DOHH2 (cell line): ENCODE data around the gene GUCA1A.

Source experiments
- H3F3A ChIP-seq: fragments of 200-600 bp; sonication (generic), shearing (Covaris generic); 2 replicates; pipeline ENCODE4 v1.6.0; 2016; ENCODE audit warnings: antibody characterized with exemption, mild to moderate bottlenecking; ENCODE audit not compliant: control insufficient read depth, insufficient read depth
- H3K27ac ChIP-seq: fragments of 200-600 bp; sonication (generic); 2 replicates; pipeline ENCODE4 v1.5.1; 2014; ENCODE audit warnings: low read depth, mild to moderate bottlenecking, low read length, moderate library complexity
- H3K27me3 ChIP-seq: fragments of 200-600 bp; sonication (generic); 2 replicates; pipeline ENCODE4 v1.6.1; 2014; ENCODE audit warnings: mild to moderate bottlenecking, low read length, mixed read lengths; ENCODE audit not compliant: control insufficient read depth
- H3K36me3 ChIP-seq: fragments of 200-600 bp; sonication (generic); 2 replicates; pipeline ENCODE4 v1.6.1; 2014; ENCODE audit warnings: mild to moderate bottlenecking, low read length, moderate library complexity, mixed read lengths; ENCODE audit not compliant: control insufficient read depth
- H3K4me1 ChIP-seq: fragments of 200-600 bp; sonication (generic); 2 replicates; pipeline ENCODE4 v1.6.1; 2014; ENCODE audit warnings: mild to moderate bottlenecking, low read length, mixed read lengths; ENCODE audit not compliant: control insufficient read depth
- H3K4me2 ChIP-seq: fragments of 200-600 bp; sonication (generic); 2 replicates; pipeline ENCODE4 v1.6.0; 2014; ENCODE audit warnings: mild to moderate bottlenecking, low read length, moderate library complexity
- H3K4me3 ChIP-seq: fragments of 200-600 bp; sonication (generic); 2 replicates; pipeline ENCODE4 v1.5.1; 2014; ENCODE audit warnings: mild to moderate bottlenecking, low read length, mixed read lengths
- H3K79me2 ChIP-seq: fragments of 200-600 bp; sonication (generic); 2 replicates; pipeline ENCODE4 v1.6.1; 2014; ENCODE audit warnings: mild to moderate bottlenecking, low read length, mixed read lengths; ENCODE audit not compliant: control insufficient read depth
- H3K9me2 ChIP-seq: fragments of 200-600 bp; sonication (generic); replicated peaks from 2 replicates; pipeline ENCODE4 v1.6.1; 2014; ENCODE audit warnings: mild to moderate bottlenecking, low read length, mixed read lengths; ENCODE audit not compliant: control insufficient read depth
- H3K9me3 ChIP-seq: fragments of 200-600 bp; sonication (generic); 2 replicates; pipeline ENCODE4 v1.6.1; 2014; ENCODE audit warnings: antibody characterized with exemption, low read length, mixed read lengths; ENCODE audit not compliant: control insufficient read depth, insufficient read depth
- H4K20me1 ChIP-seq: fragments of 200-600 bp; sonication (generic); 2 replicates; pipeline ENCODE4 v1.6.0; 2014; ENCODE audit warnings: low read depth, mild to moderate bottlenecking, antibody characterized with exemption, low read length, moderate library complexity; ENCODE audit not compliant: control insufficient read depth, insufficient read depth
- EZH2phosphoT487 ChIP-seq: fragments of 200-600 bp; sonication (generic); IDR thresholded peaks from 2 replicates; pipeline ENCODE4 v1.6.1; 2017; ENCODE audit warnings: borderline replicate concordance, mild to moderate bottlenecking, antibody characterized with exemption, low read length, moderate library complexity, mixed read lengths
- TF ChIP-seq, protein P1 (sequence below): fragments of 200-600 bp; sonication (generic); IDR thresholded peaks from one replicate; pipeline ENCODE4 v1.5.1; 2014; ENCODE audit warnings: antibody characterized with exemption, mild to moderate bottlenecking, low read depth, low read length; ENCODE audit not compliant: poor library complexity, severe bottlenecking

Gene GUCA1A

DNA sequence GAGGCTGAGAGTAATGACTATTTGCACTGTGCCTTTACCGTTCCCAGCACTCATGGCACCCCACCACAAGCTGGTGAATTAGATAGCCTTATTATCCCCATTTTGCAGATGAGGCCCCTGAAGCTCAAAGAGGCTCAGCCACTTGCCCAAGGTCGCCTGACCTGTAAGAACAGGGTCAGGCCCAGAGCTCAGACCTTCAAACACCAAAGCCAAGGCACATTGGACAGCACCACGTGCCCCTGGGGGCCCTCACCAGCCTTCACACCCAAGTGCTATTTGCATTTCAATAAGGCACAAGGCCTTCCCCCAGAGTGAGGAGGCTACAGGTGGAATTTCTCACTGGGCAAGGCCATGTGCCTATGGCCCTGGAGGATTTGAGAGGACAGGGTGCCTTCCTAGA, 16.5 kb upstream of the GUCA1A start:
- Histone ChIP-seq H3K4me3 (no peak overlapping the region), H3K4me1 (no peaks in the 10 kb centered on the region), H3K27ac (no peak overlapping the region), H3F3A (no peaks in the 10 kb centered on the region), H3K9me2 (no peaks in the 10 kb centered on the region), H3K79me2 (no peaks in the 10 kb centered on the region), H4K20me1 (no peaks in the 10 kb centered on the region), H3K27me3 (peaks cover 19% of the 10 kb centered on the region), H3K9me3 (no peaks in the 10 kb centered on the region), H3K36me3 (no peaks in the 10 kb centered on the region), H3K4me2 (no peak overlapping the region)
- TF ChIP-seq, protein P1, sequence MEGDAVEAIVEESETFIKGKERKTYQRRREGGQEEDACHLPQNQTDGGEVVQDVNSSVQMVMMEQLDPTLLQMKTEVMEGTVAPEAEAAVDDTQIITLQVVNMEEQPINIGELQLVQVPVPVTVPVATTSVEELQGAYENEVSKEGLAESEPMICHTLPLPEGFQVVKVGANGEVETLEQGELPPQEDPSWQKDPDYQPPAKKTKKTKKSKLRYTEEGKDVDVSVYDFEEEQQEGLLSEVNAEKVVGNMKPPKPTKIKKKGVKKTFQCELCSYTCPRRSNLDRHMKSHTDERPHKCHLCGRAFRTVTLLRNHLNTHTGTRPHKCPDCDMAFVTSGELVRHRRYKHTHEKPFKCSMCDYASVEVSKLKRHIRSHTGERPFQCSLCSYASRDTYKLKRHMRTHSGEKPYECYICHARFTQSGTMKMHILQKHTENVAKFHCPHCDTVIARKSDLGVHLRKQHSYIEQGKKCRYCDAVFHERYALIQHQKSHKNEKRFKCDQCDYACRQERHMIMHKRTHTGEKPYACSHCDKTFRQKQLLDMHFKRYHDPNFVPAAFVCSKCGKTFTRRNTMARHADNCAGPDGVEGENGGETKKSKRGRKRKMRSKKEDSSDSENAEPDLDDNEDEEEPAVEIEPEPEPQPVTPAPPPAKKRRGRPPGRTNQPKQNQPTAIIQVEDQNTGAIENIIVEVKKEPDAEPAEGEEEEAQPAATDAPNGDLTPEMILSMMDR: no peak
- TF ChIP-seq EZH2phosphoT487: no peak

DNA sequence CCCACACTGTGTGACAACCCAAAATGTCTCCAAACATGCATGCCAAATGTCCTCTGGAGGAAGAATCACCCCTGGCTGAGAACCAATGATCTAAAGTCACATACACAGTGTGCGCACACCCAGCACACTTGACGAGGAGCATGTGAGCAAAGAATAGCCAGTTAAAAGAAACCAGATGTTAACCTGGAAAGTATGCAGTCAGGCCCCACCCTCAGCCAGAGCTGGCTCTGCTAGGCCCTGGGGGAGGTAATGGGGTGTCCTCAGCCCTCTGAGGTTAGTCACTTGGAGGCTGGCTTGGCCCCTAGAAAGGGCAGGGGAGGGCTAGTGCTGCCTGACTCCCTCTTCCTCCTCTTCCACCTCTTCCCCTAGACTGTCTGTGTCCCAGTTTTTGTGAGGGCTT, 15.2 kb upstream of the GUCA1A start:
- Histone ChIP-seq H3K27me3 (peaks cover 25% of the 10 kb centered on the region), H3K9me3 (no peaks in the 10 kb centered on the region), H3F3A (no peaks in the 10 kb centered on the region), H3K79me2 (no peaks in the 10 kb centered on the region), H3K4me2 (no peak overlapping the region), H3K4me1 (peaks cover 6% of the 10 kb centered on the region), H3K4me3 (no peak overlapping the region), H4K20me1 (no peaks in the 10 kb centered on the region), H3K27ac (no peak overlapping the region), H3K9me2 (no peaks in the 10 kb centered on the region), H3K36me3 (no peaks in the 10 kb centered on the region)
- TF ChIP-seq, protein P1: no peak
- no peak for TF ChIP-seq EZH2phosphoT487

DNA sequence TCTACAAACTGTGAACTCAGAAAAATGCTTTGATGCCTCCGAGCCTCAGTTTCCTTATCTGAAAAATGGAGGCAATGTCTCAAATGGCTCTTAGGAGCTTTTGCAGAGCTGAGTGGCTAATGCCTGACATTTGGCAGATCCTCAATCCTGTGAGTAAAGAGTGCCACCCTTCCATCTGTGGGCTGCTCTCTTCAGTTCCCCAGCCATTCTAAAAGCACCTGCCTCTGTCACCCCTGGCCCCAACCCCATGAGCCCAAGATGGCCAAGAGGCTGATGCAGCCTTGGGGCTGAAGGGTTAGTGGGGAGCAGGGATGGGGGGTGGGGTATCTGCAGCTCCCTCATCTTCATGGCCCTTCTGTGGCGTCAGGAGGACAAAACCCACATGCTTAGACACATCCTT, 14.5 kb upstream of the GUCA1A start:
- no peaks in the 10 kb centered on the region for H3F3A ChIP-seq
- H3K9me3 ChIP-seq: no peaks in the 10 kb centered on the region
- no peak overlapping the region for H3K4me2 ChIP-seq
- H3K27ac ChIP-seq: no peak overlapping the region
- no peak overlapping the region for H3K4me3 ChIP-seq
- H3K36me3 ChIP-seq: no peaks in the 10 kb centered on the region
- no peak for TF ChIP-seq EZH2phosphoT487
- TF ChIP-seq, protein P1: no peak
- H3K9me2 ChIP-seq: no peaks in the 10 kb centered on the region
- H3K4me1 ChIP-seq: peaks cover 6% of the 10 kb centered on the region
- H4K20me1 ChIP-seq: no peaks in the 10 kb centered on the region
- no peaks in the 10 kb centered on the region for H3K79me2 ChIP-seq
- H3K27me3 ChIP-seq: peaks cover 25% of the 10 kb centered on the region
